Brain pericyte (primary cell): ENCODE results near the gene IMMT.
A peak's percentile ranks its signal among the peaks of the same experiment; 100 is the strongest.
"Not testable (repeated sequence)": the region's sequence is repeated elsewhere in the genome, so short reads cannot be mapped to it uniquely, and the experiment has no call there.

Source experiments
- DNase-seq: peaks from one replicate; pipeline ENCODE4 v3.0.0-alpha.2; 2012; ENCODE audit warnings: low read depth, low spot score

The IMMT gene

DNA sequence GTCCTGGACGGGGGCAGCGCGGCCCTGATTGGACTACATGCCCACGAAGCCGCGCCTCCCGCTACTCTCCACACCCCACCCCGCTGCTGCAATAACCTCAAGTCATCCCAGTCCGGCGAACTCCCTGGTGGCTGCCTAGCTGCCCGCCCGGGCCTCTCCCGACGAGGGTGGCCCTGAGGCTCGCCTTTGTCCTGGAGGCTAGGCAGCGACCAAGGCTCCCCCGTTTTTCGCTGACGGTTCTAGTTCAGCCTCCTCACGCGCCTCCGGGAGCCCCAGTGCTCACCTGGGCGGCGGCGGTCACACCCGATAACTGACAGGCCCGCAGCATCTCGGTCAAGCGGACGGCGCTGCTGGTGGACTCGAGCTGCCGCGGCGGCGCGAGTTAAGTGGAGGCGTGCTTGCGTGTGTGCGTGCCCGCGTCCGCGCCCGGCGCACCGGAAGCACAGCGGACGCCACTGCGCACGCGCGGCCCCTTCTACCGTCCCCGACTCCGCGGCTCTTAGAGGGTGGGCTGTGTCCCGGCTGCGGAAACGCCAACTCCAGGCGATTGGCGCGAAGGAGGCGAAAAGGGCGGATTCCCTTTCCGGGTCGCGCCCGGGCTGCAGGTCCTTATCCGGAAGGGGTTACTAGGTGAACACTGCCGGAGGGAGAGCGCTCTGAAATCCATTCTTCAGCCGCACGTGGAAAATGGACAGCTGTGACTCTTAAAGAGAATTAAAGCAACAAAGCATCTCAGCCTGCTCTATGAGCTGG is at the start of gene IMMT:
Gene IMMT, minus strand, starts transcription at position 408 of the 753 bp plus-strand sequence. Its CDS starts 80 bp downstream, at position 328.
- DNase-seq = peak; percentile 92

DNA sequence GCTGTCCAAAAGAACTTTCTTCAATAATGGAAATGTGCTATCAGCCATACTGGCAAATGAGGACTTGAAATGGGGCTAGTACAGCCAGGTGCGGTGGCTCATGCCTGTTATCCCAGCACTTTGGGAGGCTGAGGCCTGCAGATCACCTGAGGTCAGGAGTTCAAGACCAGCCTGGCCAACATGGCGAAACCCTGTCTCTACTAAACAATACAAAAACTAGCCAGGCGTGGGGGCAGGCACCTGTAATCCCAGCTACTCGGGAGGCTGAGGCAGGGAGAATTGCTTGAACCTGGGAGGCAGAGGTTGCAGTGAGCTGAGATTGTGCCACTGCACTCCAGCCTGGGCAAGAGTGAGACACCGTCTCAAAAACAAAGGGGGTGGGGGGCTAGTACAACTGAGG is 49.5 kb upstream of the IMMT start:
- not testable (repeated sequence) for DNase-seq

DNA sequence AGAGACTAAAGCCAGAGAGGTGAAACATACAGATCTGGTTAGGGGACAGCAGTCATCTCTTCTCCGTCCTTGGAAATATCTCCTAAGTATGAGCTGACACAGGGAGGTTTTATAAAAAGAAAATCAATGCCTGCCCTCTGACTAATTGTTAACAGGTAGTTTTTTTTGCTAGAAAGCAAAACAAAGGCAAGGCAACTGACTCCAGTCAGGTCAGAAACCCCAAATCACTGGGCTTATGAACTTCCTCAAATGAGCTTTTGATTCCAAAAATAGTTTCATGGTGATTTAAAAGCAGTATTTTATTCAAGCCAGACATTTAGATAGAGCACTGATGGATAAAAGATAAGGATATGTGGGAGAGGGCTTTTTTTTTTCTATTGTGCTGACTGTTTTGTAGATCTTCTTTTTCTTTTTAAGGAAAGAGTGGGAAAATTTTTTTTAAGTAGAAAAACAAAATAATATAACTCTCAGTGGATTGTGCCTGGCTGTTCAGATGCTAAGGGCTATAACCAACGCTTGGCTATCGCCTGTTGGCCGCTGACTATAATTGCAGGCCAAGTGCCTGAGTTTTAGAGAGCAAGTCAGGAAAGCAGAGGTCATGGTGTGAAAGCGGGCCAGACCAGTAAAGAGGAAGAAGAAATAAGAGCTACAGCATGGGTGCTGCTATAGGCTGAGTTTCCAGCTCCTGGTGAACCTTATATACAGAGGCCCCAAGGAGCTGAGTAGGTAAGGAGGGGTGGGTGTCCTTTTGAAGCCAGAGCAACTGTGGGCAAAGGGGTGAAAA is 48.9 kb upstream of the IMMT start:
- DNase-seq = no peak

DNA sequence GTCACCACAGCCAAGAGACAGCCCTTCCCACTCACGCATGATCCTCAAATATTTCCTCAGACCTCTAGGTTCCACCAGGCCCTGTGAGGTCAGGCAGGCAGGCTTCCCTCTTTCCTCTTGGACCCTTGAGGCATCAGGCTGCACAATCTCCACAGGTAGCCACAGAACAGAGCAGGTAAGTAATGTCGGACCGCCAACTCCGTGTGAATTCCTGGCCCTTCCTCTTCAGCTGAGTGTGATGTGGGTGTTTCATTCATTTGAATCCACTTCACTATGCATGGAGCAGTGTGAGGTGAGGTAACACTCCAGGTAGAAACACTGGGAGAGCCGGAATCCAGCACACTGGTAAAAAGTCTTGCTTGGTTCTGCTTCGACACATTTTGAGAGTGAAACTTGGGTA is 48.0 kb upstream of the IMMT start:
- no peak for DNase-seq

DNA sequence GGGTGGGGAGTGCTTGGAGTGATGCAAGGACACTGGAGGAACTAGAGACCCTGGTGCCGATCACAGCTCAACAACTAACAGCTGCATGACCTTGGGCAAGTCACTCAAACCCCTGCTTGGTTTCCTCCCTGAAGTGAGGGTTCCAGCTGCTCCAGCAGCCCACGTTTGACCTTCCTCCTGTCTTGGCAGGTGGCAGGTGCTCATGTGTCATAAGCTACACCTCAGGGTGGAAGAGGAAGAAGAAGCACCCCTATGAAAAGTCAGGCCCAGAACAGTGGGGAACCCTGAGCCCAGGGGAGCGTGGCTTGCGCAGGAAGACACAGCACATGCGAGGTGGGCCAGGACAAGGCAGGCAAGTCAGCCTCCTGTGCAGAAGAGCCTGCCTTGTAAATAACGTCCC is 46.3 kb upstream of the IMMT start:
- no peak for DNase-seq

DNA sequence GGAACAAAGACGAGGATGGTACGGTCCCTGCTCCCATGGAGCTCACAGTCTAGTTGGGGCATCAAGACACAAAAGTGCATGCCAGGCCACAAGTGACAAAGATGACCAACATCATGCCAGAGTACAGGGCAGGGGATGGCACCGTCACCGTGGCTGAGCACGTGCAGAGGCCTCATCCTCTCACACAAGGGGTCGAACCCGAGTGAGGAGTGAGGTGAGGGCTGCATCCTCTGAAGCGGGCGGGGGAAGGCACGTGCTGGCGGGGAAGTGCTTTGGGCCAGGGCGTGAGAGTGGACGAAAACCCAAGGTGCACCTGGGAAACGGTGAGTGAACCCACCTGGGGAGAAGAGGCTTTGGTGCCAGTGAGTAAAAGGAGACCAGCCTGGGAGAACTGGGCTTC is 45.0 kb upstream of the IMMT start:
- no peak for DNase-seq

DNA sequence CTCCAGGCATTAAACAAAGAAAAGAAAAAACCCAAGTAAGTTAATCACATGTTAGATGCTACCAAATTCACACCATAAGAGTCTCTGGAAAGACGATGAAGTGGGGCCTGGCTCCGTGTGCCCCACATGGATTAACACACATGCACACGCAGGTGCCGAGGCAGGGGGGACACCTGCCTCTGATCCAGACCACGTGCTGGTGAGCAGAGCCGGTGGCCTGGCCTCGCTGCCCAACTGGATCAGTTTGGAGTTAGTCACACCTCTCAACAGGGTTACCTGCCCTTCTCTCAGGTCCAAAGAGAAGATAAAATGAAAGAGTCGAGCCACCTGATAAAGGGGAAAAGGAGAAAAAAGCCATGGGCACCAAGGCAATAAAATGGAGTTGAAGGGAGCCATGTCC is 44.5 kb upstream of the IMMT start:
- DNase-seq = no peak

DNA sequence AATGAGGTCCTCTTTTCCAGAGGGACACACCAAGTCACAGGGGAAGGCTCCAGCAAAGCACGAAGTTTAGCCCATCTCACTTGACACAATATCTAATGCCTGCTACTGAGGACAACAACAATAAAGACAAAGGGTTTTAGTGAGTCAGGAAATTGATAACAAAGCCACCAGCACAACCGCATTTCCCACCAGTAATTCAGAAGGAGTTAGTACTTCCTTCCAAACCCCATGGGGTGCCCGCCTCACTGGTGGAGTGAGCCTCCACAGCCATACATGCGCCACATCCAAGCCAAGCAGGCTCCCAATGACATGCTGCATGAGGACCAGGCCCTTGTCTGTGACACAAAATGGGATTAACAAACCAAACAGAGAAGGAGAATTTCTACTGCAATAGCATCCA is 44.1 kb upstream of the IMMT start:
- DNase-seq = no peak

DNA sequence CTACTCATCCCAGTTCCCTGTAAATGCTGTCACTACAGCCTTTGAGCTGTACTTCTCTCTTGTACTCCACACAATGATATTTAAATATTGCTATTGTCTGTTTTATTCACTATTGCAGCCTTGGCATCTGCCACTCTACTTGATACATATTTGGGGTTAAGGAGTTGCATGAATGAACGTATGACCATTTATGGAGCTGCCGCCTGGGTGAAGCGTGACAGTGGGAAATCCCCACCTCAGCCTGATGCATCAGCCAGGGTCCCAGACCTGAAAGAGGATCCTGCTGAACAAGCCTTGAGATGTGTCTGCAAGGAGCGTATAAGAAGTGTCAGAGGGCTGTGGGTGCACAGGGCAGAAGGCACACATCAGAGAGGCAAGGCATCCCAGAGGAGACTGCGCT is 43.1 kb upstream of the IMMT start:
- DNase-seq = no peak

DNA sequence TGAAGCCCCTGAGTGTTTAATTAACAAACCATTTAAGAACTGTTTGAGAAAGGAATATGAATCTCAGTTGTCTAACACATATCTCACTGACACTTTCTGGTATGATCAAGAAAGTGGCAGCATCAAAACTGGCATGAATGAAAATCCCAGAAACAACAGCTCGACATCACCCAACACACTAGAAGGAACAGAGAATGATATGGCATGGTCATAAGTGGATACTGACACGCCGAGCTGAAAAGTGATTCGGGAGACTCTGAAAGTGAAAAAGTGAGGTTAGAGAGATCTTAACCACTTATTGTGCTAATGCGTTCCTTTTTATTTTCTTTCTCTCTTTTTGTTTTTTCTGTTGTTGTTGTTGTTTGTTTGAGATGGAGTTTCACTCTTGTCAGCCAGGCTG is 41.9 kb upstream of the IMMT start:
- DNase-seq = no peak

DNA sequence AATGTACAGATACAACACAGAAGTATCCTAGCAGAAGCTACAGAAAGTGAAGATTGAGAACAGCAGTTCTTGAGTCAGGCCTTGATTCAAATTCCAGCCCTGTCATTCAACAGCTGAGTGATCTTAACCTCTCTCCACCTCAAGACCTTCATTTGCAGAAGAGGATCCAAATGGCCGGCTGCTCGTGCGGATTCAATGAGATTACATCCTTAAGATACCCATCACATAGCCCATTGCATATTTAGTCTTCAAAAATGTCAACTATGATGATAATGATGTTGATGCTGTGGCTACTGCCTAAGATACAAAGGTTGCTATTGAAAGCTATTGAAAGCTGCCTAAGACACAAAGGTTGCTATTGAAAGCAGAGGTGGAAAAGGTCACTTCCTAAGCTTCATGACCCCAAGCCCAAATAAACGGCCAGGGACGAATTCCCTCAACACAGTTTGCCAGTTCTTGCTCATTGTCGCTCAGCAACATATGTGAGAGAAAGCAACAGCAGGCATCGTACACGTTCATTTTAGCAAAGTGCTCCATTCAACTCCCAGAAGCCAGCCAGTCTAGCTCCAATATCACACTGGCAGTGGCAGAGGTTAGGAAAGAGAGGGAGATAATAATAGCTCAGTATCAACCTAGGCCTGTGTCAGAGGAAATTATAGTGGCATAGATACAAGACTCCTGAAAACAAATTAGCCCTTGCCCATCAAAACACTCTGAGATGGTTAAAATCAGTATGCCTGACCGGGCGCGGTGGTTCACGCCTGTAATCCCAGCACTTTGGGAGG is 40.1 kb upstream of the IMMT start:
- DNase-seq = no peak

DNA sequence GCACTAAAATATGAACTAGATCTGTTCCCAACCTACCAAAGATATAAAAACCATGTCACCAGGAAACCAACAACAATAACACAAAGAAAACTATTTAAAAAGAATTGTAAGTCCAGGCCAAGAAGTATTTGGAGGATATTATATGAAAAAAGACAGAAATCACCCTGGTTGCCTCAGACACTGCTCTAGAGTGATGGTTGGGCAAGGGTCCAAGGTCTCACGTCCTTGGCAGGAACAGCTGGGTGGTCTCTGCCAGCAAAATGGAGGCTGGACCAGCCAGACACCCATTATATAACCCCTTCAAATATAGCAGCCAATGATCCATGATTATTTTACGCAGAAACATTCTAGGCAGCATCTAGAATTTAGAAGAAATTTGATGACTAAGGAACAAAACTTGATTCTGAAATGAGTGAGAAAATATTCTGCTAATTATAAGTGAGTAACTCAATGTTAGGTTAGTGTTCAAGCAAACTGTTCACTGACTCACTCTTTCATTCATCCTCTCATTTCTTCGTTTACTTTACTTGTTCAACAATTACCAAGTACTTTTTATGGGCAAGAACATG is 39.4 kb upstream of the IMMT start:
- no peak for DNase-seq

DNA sequence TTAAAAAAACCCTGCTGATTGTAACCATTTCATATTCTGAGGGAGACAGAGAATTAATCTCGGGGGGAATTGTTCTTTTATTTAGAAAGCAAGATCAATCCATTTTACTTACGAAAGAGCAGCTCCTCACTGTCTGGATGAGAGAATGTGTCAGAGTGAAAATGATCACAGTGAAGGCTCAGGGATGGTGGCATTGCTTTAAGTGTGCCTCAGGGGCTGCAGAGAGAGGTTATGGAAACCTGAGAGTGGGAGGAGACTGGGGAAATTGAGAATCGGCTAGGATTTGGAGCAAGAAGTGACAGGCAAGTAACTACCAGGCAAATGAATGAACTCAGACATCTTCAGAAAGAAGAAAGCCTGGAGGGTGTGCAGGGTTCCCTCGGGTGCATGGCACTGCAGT is 38.2 kb upstream of the IMMT start:
- no peak for DNase-seq

DNA sequence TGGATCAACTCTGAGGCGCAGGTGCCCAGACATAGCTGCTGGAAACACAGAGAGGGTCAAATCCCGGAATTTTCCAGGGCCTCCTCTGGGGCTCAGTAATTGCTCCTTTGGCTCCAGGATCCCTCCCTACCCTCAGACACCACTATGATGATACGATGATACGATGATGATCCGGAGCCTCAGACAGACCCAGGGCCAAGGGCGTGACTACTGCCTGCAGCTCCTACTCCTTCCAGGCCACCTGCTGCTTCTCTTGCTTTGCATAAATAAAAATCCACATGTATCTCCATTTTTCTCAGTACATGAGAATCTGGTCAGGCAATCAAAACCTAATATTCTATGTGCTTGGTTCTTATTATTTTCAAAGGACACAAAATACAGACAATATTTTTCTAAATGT is 37.6 kb upstream of the IMMT start:
- no peak for DNase-seq

DNA sequence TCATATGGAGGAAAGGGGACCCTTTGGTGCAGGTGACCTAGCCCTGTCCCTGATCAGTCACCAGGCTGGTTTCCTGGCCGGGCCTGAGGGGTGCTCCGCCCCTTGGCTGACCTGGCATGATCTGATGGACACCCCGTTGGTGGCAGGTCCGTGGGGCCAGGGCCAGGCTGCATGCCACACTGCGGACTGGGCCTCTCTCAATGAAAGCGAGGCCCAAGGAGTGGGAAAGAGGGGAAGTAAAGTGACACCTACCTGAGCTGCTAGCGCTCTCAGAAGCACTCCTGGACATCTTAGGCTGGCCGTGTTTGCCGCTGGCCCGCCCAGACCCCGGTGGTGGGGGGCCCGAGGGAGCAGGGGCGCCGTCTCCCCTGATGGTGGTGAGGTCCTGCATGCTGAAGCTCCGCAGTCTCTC is 37.1 kb upstream of the IMMT start:
- no peak for DNase-seq

DNA sequence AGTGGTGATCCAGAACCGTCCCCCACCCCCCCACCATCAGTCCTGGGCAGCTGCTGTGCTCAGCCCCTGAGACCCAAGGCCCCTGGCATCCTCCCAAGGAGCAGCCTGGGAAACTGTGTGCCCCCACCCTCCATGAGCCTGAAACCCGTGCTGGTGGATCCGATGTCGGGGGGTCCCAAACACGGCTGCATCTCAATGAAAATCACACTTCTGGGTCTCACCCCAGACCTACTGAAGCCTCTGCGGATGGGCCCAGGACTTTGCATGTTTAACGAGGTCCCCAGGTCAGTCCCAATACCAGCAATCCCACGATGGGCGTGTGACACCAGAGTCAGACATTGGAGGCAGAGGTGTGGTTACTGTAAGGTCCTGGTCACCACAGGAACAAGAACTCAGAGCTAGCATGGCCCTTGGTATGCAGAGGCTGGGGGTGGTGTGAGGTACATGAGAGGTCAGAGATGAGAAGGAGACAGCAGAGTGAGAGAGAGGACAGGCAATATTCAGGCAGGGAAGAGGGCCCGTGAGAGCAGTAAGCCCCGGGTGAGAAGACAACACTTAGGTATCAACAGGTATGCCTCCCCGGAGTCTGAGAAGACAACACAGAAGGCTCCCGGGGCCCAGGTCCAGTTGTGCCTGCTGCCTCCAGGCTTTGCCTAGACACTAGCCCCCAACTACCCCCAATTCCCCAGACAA is 36.6 kb upstream of the IMMT start:
- DNase-seq = no peak

DNA sequence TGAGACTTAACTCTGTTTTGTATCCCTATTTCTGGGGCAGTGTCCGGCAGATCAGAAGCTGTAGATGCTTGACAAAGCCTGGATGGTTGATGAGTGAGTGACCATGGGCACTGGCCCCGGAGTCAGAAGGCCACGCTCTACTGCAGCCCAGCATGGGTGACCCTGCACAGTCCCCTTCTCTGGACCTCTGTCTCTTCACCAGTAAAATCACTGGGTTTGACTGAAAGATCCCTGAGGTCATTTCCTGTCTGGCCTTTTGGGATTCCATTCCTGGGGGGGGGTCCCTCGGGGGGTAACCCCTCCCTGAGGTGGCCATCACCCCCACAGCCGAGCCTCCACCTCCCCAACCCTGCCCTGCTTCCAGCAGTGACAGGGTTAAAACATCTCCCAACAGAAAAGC is 35.7 kb upstream of the IMMT start:
- no peak for DNase-seq

DNA sequence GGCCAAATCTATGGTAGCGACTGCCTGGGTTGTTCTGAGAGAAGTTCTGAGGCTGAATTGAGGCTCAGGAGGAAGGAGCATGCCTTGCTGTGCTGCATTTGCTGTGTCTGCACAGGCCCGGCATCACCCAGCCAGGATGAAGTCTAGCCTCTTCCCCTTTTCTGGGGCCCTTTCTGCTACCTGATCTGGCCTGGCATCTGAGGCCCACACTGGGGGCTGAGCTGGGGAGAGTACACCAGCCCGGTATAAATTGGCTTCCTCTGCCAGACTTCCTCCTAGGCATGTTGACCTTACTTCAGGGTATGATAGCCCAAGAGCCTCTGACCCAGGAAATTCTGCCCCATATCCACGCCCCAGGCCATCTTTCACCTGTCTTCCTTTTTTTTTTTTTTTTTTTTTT is 34.0 kb upstream of the IMMT start:
- no peak for DNase-seq

DNA sequence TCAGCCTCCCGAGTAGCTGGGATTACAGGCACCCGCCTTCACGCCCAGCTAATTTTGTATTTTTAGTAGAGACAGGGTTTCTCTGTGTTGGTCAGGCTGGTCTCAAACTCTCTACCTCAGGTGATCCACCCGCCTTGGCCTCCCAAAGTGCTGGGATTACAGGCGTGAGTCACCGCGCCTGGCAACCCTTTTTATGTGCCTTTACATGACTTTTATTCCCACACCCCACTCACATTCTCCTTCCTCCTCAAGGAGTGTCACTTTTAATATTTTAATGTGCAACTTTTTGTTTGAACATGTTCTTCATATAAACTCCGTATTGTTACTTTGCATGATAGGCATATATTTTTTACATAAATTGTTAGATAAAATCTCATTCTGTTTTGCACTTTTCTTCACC is 33.3 kb upstream of the IMMT start:
- DNase-seq = not testable (repeated sequence)

DNA sequence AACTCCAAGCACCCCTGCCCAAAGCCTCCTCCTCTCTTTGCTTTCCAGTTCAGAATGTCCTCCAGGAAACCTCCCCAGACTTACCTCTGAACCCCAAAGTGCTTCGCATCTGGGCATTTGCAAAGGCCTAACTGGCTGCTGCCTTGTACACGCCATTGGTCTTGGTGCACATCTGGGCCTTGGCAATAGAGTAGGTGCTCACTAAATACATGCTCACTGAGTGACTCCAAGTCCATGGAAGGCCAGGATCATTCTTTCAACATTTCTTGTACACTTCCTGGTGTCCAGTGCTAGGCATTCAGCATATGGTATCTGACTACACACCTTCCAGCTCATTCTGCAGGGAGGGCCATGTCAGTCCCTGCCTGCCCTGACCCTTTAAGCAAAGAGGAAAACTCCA is 32.4 kb upstream of the IMMT start:
- DNase-seq = no peak
